Neutrophil (primary cell): Measurements from ENCODE around the gene LPP.

Experiments
- H3K27ac ChIP-seq: fragments of 200-600 bp; sonication (generic); 2 replicates; pipeline ENCODE4 v1.5.1; 2016; ENCODE audit warnings: mild to moderate bottlenecking, moderate library complexity
- H3K27me3 ChIP-seq: fragments of 200-600 bp; sonication (generic); 2 replicates; pipeline ENCODE4 v1.6.0; 2016; ENCODE audit warnings: mild to moderate bottlenecking
- H3K36me3 ChIP-seq: fragments of 200-600 bp; sonication (generic); 2 replicates; pipeline ENCODE4 v1.5.1; 2017
- H3K4me1 ChIP-seq, 2 experiments: fragments of 200-600 bp in 1 of 2; sonication (generic) in 1 of 2; 1 replicate in 1 of 2; 2 replicates in 1 of 2; pipeline versions ENCODE4 v1.5.1 to v1.6.1; 2013 to 2016; ENCODE audit warnings: low read depth in 1 of 2, low read length in 1 of 2, mild to moderate bottlenecking in 1 of 2, moderate library complexity in 1 of 2; ENCODE audit not compliant: control insufficient read depth in 1 of 2, insufficient read depth in 1 of 2
- H3K4me3 ChIP-seq, 2 experiments: fragments of 200-600 bp in 1 of 2; sonication (generic) in 1 of 2; 1 replicate in 1 of 2; 2 replicates in 1 of 2; pipeline ENCODE4 v1.5.1; 2013 to 2016; ENCODE audit warnings: low read depth in 1 of 2, low read length in 1 of 2, mild to moderate bottlenecking in 1 of 2, moderate library complexity in 1 of 2
- H3K9me3 ChIP-seq: fragments of 200-600 bp; sonication (generic); 2 replicates; pipeline ENCODE4 v1.5.1; 2016
- TF ChIP-seq, protein P1 (sequence below): fragments of 200-600 bp; sonication (generic); IDR thresholded peaks from 2 replicates; pipeline ENCODE4 v1.5.1; 2016; ENCODE audit warnings: antibody characterized with exemption

Gene LPP

GRCh38 chr3:188287762-188288505 is 134.0 kb downstream of the LPP start:
- TF ChIP-seq, protein P1, sequence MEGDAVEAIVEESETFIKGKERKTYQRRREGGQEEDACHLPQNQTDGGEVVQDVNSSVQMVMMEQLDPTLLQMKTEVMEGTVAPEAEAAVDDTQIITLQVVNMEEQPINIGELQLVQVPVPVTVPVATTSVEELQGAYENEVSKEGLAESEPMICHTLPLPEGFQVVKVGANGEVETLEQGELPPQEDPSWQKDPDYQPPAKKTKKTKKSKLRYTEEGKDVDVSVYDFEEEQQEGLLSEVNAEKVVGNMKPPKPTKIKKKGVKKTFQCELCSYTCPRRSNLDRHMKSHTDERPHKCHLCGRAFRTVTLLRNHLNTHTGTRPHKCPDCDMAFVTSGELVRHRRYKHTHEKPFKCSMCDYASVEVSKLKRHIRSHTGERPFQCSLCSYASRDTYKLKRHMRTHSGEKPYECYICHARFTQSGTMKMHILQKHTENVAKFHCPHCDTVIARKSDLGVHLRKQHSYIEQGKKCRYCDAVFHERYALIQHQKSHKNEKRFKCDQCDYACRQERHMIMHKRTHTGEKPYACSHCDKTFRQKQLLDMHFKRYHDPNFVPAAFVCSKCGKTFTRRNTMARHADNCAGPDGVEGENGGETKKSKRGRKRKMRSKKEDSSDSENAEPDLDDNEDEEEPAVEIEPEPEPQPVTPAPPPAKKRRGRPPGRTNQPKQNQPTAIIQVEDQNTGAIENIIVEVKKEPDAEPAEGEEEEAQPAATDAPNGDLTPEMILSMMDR, result no peak
- no peaks in the 10 kb centered on the region for H3K9me3 ChIP-seq
- no peak overlapping the region for H3K4me3 ChIP-seq
- H3K36me3 ChIP-seq, result no peaks in the 10 kb centered on the region
- H3K27me3 ChIP-seq, result no peaks in the 10 kb centered on the region
- H3K27ac ChIP-seq, result no peak overlapping the region
- H3K4me1 ChIP-seq, result peaks cover 14% of the 10 kb centered on the region in 2 experiments

GRCh38 chr3:188292251-188292650 is 138.3 kb downstream of the LPP start:
- H3K4me3 ChIP-seq, result no peak overlapping the region
- H3K36me3 ChIP-seq, result no peaks in the 10 kb centered on the region
- peak overlapping the region; percentile 46 for H3K27ac ChIP-seq
- no peaks in the 10 kb centered on the region for H3K27me3 ChIP-seq
- H3K4me1 ChIP-seq, result peaks cover 42 to 44% of the 10 kb centered on the region in 2 experiments
- TF ChIP-seq, protein P1, result no peak
- no peaks in the 10 kb centered on the region for H3K9me3 ChIP-seq

GRCh38 chr3:188292827-188293226 is 138.9 kb downstream of the LPP start:
- Histone ChIP-seq H3K36me3 (no peaks in the 10 kb centered on the region), H3K27me3 (no peaks in the 10 kb centered on the region), H3K4me3 (no peak overlapping the region), H3K9me3 (no peaks in the 10 kb centered on the region), H3K27ac (no peak overlapping the region), H3K4me1 (peaks cover 46 to 50% of the 10 kb centered on the region in 2 experiments)
- TF ChIP-seq, protein P1, result no peak

- H3K36me3 ChIP-seq, result no peaks in the 10 kb centered on the region
- H3K4me1 ChIP-seq, result peaks cover 59 to 62% of the 10 kb centered on the region in 2 experiments
- TF ChIP-seq, protein P1, result no peak
- H3K27ac ChIP-seq, result no peak overlapping the region
- no peaks in the 10 kb centered on the region for H3K27me3 ChIP-seq
- H3K4me3 ChIP-seq, result no peak overlapping the region
- H3K9me3 ChIP-seq, result no peaks in the 10 kb centered on the region
These were observed 140.2 kb downstream of the LPP start for GRCh38 chr3:188294113-188294512.

DNA sequence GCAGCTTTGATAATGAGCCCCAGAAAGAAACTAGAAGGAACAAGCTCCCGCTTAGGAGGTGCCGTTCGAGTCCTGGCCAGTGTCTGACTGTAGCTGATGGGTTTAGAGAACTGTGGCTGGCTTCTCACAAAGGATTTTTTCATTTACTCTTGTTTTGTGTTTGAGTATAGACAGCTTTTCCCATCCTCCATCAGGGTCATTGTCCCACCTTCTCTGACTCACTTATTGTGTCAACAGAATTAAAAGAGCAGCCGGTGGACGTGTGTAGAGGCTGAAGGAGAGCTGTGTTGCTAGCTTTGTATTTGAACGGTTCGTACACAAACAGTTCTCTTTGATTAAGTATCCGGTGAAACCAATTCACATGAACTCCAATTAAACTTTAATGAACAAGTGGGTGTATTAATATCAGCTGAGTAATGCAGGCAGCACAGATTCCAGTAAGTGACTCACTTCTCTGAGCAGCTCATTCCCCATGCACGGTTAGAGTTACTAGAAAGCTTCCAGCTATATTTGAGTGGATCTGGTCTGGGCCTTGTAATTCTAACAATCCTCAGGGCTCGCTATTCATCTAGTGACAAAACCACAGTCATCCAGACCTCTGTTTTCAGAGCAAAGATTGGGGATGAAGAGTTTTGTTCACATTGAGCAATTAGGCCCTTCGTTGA is 141.0 kb downstream of the LPP start:
- no peaks in the 10 kb centered on the region for H3K27me3 ChIP-seq
- no peak overlapping the region for H3K4me3 ChIP-seq
- H3K9me3 ChIP-seq, result no peaks in the 10 kb centered on the region
- no peak overlapping the region for H3K27ac ChIP-seq
- H3K4me1 ChIP-seq, result peaks cover 59 to 62% of the 10 kb centered on the region in 2 experiments
- no peaks in the 10 kb centered on the region for H3K36me3 ChIP-seq
- TF ChIP-seq, protein P1, result no peak
